HEK293 (cell line): ENCODE measurements around the gene SBSN.

ENCODE experiments used
- CTCF ChIA-PET: fragments of 350-600 bp; formaldehyde crosslinking; extraction: SDS; loops from one replicate; lab custom pipeline; 2021; ENCODE audit warnings: antibody characterized with exemption; lab: Yijun Ruan, JAX
- POLR2A ChIA-PET: fragments of 300-600 bp; formaldehyde crosslinking; extraction: SDS; loops from one replicate; lab custom pipeline; 2020; ENCODE audit warnings: antibody characterized with exemption, inconsistent platforms; lab: Yijun Ruan, JAX
- H3K27ac ChIP-seq: fragments of 200-500 bp; sonication (Bioruptor generic); 2 replicates; pipeline ENCODE4 v1.5.1; 2014; ENCODE audit warnings: low read depth, low read length, control low read depth, inconsistent platforms; ENCODE audit errors: extremely low read depth
- H3K36me3 ChIP-seq, 2 experiments: fragments of 200-500 bp in 1 of 2; sonication (Bioruptor generic) in 1 of 2; 1 replicate in 1 of 2; 2 replicates in 1 of 2; pipeline ENCODE4 v1.5.1; 2014 to 2017; ENCODE audit warnings: inconsistent platforms in 2 of 2, low read length in 2 of 2; ENCODE audit not compliant: control insufficient read depth in 2 of 2, insufficient read depth in 1 of 2
- H3K4me1 ChIP-seq: fragments of 200-500 bp; sonication (Bioruptor generic); 2 replicates; pipeline ENCODE4 v1.5.1; 2014; ENCODE audit warnings: mild to moderate bottlenecking, low read length, inconsistent platforms; ENCODE audit not compliant: control insufficient read depth, insufficient read depth
- H3K4me3 ChIP-seq: 2 replicates; pipeline ENCODE4 v1.5.1; 2011; ENCODE audit warnings: low read depth, mild to moderate bottlenecking, control low read depth, low read length, moderate library complexity
- H3K9me3 ChIP-seq: fragments of 200-500 bp; sonication (Bioruptor generic); 2 replicates; pipeline ENCODE4 v1.5.1; 2014; ENCODE audit warnings: low read depth, low read length, inconsistent platforms; ENCODE audit not compliant: control insufficient read depth, insufficient read depth
- GLI4 ChIP-seq: fragments of 450-650 bp; formaldehyde crosslinking; IDR thresholded peaks from 2 replicates; pipeline ENCODE4 v1.5.1; 2016; ENCODE audit warnings: missing biosample characterization, missing genetic modification characterization
- KLF8 ChIP-seq: fragments of 450-650 bp; formaldehyde crosslinking; IDR thresholded peaks from 2 replicates; pipeline ENCODE4 v1.5.1; 2016; ENCODE audit warnings: missing biosample characterization, missing genetic modification characterization
- MEIS1 ChIP-seq: sonication (generic); formaldehyde crosslinking; IDR thresholded peaks from 2 replicates; pipeline ENCODE4 v1.8.1; 2022; ENCODE audit warnings: missing genetic modification reagents, mild to moderate bottlenecking, borderline replicate concordance
- SALL2 ChIP-seq: fragments of 450-650 bp; formaldehyde crosslinking; IDR thresholded peaks from 2 replicates; pipeline ENCODE4 v1.5.0; 2017; ENCODE audit warnings: missing biosample characterization, mild to moderate bottlenecking, missing genetic modification characterization, borderline replicate concordance
- SCRT1 ChIP-seq: fragments of 450-650 bp; formaldehyde crosslinking; IDR thresholded peaks from 2 replicates; pipeline ENCODE4 v1.5.1; 2016; ENCODE audit warnings: missing biosample characterization, missing genetic modification characterization, borderline replicate concordance
- ZBTB48 ChIP-seq: fragments of 450-650 bp; formaldehyde crosslinking; IDR thresholded peaks from 2 replicates; pipeline ENCODE4 v1.5.1; 2016; ENCODE audit warnings: missing biosample characterization, missing genetic modification characterization
- ZBTB49 ChIP-seq: fragments of 450-650 bp; formaldehyde crosslinking; IDR thresholded peaks from 2 replicates; pipeline ENCODE4 v1.5.1; 2016; ENCODE audit warnings: missing biosample characterization, missing genetic modification characterization, low read depth
- ZFHX2 ChIP-seq: fragments of 450-650 bp; formaldehyde crosslinking; conservative IDR thresholded peaks from 2 replicates; pipeline ENCODE4 v1.5.1; 2016; ENCODE audit warnings: missing biosample characterization, missing genetic modification characterization
- ZNF114 ChIP-seq: fragments of 450-650 bp; formaldehyde crosslinking; IDR thresholded peaks from 2 replicates; pipeline ENCODE4 v1.5.0; 2017; ENCODE audit warnings: missing biosample characterization, missing genetic modification characterization
- ZNF16 ChIP-seq: fragments of 450-650 bp; formaldehyde crosslinking; IDR thresholded peaks from 2 replicates; pipeline ENCODE4 v1.5.1; 2016; ENCODE audit warnings: low read depth, missing biosample characterization, missing genetic modification characterization
- ZNF175 ChIP-seq: fragments of 450-650 bp; formaldehyde crosslinking; IDR thresholded peaks from 2 replicates; pipeline ENCODE4 v1.5.1; 2016; ENCODE audit warnings: missing biosample characterization, missing genetic modification characterization
- ZNF221 ChIP-seq: fragments of 450-650 bp; formaldehyde crosslinking; IDR thresholded peaks from 2 replicates; pipeline ENCODE4 v1.5.1; 2017; ENCODE audit warnings: missing biosample characterization, missing genetic modification characterization, borderline replicate concordance
- ZNF266 ChIP-seq: fragments of 450-650 bp; formaldehyde crosslinking; IDR thresholded peaks from 2 replicates; pipeline ENCODE4 v1.5.1; 2016; ENCODE audit warnings: missing biosample characterization, missing genetic modification characterization, low read depth
- ZNF311 ChIP-seq: fragments of 450-650 bp; formaldehyde crosslinking; IDR thresholded peaks from 2 replicates; pipeline ENCODE4 v1.5.1; 2017; ENCODE audit warnings: missing biosample characterization, missing genetic modification characterization, borderline replicate concordance
- ZNF354C ChIP-seq: fragments of 450-650 bp; formaldehyde crosslinking; IDR thresholded peaks from 2 replicates; pipeline ENCODE4 v1.5.1; 2016; ENCODE audit warnings: missing biosample characterization, missing genetic modification characterization, low read depth, borderline replicate concordance
- ZNF449 ChIP-seq: fragments of 450-650 bp; formaldehyde crosslinking; IDR thresholded peaks from 2 replicates; pipeline ENCODE4 v1.5.1; 2017; ENCODE audit warnings: missing biosample characterization, mild to moderate bottlenecking, missing genetic modification characterization, moderate library complexity
- ZNF473 ChIP-seq: fragments of 450-650 bp; formaldehyde crosslinking; IDR thresholded peaks from 2 replicates; pipeline ENCODE4 v1.5.1; 2017; ENCODE audit warnings: missing biosample characterization, missing genetic modification characterization
- ZNF521 ChIP-seq: fragments of 450-650 bp; formaldehyde crosslinking; IDR thresholded peaks from 2 replicates; pipeline ENCODE4 v1.5.1; 2017; ENCODE audit warnings: missing biosample characterization, mild to moderate bottlenecking, missing genetic modification characterization
- ZNF623 ChIP-seq: fragments of 450-650 bp; formaldehyde crosslinking; IDR thresholded peaks from 2 replicates; pipeline ENCODE4 v1.5.1; 2016; ENCODE audit warnings: missing biosample characterization, missing genetic modification characterization
- ZNF654 ChIP-seq: fragments of 450-650 bp; formaldehyde crosslinking; IDR thresholded peaks from 2 replicates; pipeline ENCODE4 v1.5.1; 2016; ENCODE audit warnings: low read depth, missing biosample characterization, missing genetic modification characterization
- ZNF701 ChIP-seq: fragments of 450-650 bp; formaldehyde crosslinking; IDR thresholded peaks from 2 replicates; pipeline ENCODE4 v1.5.1; 2016; ENCODE audit warnings: missing biosample characterization, missing genetic modification characterization
- ZNF768 ChIP-seq: fragments of 450-650 bp; formaldehyde crosslinking; IDR thresholded peaks from 2 replicates; pipeline ENCODE4 v1.5.1; 2018; ENCODE audit warnings: missing biosample characterization, mild to moderate bottlenecking, missing genetic modification characterization
- ZNF792 ChIP-seq: fragments of 450-650 bp; formaldehyde crosslinking; IDR thresholded peaks from 2 replicates; pipeline ENCODE4 v1.5.1; 2016; ENCODE audit warnings: missing biosample characterization, missing genetic modification characterization
- ZNF843 ChIP-seq: fragments of 450-650 bp; formaldehyde crosslinking; IDR thresholded peaks from 2 replicates; pipeline ENCODE4 v1.5.1; 2016; ENCODE audit warnings: missing biosample characterization, missing genetic modification characterization
- ZSCAN5A ChIP-seq: fragments of 450-650 bp; formaldehyde crosslinking; IDR thresholded peaks from 2 replicates; pipeline ENCODE4 v1.5.1; 2016; ENCODE audit warnings: missing biosample characterization, missing genetic modification characterization
- ZXDB ChIP-seq: fragments of 450-650 bp; formaldehyde crosslinking; IDR thresholded peaks from 2 replicates; pipeline ENCODE4 v1.5.1; 2016; ENCODE audit warnings: missing biosample characterization, missing genetic modification characterization

SBSN gene

GRCh38 chr19:35552534-35553384 is 24.6 kb upstream of the SBSN start (continued):
- TF ChIP-seq ZNF473 (tag by site-specific recombination), result peak; percentile 82; the same call in 1 of the 2 replicates
- no peak for TF ChIP-seq ZNF654 (tag by site-specific recombination)
- TF ChIP-seq ZNF311 (tag by site-specific recombination), result peak; percentile 98; the same call in 1 of the 2 replicates
- TF ChIP-seq MEIS1 (CRISPR knock-in tag), result no peak
- peak; percentile 66 for TF ChIP-seq ZFHX2 (tag by site-specific recombination)
- TF ChIP-seq ZNF175 (tag by site-specific recombination), result peak; percentile 54; the same call in 1 of the 2 replicates
- peak; percentile 92 for TF ChIP-seq ZNF623 (tag by site-specific recombination)
- no peak for TF ChIP-seq ZNF792 (tag by site-specific recombination)
- peak; percentile 50; the same call in 1 of the 2 replicates for TF ChIP-seq ZNF521 (tag by site-specific recombination)
- 0 out of 2 replicates have a peak, but pooled peaks have one; percentile 57 for TF ChIP-seq SALL2 (tag by site-specific recombination)

- peaks cover 21 to 37% of the 10 kb centered on the region in 2 experiments; a peak in 2 of 3 replicates for H3K36me3 ChIP-seq
- peaks cover 4% of the 10 kb centered on the region for H3K4me1 ChIP-seq
- TF ChIP-seq ZNF354C (no peak), GLI4 (tag by site-specific recombination) (no peak), ZNF843 (tag by site-specific recombination) (no peak), ZNF768 (no peak), KLF8 (tag by site-specific recombination) (no peak), ZBTB49 (tag by site-specific recombination) (no peak), ZNF16 (tag by site-specific recombination) (no peak), SCRT1 (tag by site-specific recombination) (no peak), ZBTB48 (tag by site-specific recombination) (no peak), ZSCAN5A (no peak), ZNF701 (no peak), ZNF266 (tag by site-specific recombination) (no peak), ZNF221 (tag by site-specific recombination) (no peak), ZNF114 (no peak), ZXDB (tag by site-specific recombination) (no peak), ZNF449 (tag by site-specific recombination) (no peak)
- POLR2A ChIA-PET, result interaction anchor here (0.6 to 1.2 kb wide), 2 partner anchors 93 to 258 kb away, joined by 4 to 5 read pairs; no protein-coding TSS in a partner anchor
- no peak overlapping the region for H3K4me3 ChIP-seq
- CTCF ChIA-PET, result interaction anchor here (0.6 to 1.6 kb wide), 6 partner anchors 41 to 1894 kb away, joined by 3 to 9 read pairs (median 4); no protein-coding TSS in a partner anchor
- no peak overlapping the region for H3K27ac ChIP-seq
- H3K9me3 ChIP-seq, result no peaks in the 10 kb centered on the region
These were observed 23.1 kb upstream of the SBSN start for GRCh38 chr19:35551091-35551810.
